GM19372 (cell line): ENCODE data around the gene ANGPTL4.
"Not testable (repeated sequence)": the region's sequence is repeated elsewhere in the genome, so short reads cannot be mapped to it uniquely, and the experiment has no call there.

Source experiments
- ATAC-seq: cut with Tn5 transposase; IDR thresholded peaks from one replicate; pipeline ENCODE4 v1.9.1; 2021; ENCODE audit warnings: mild to moderate bottlenecking, low read depth, moderate library complexity; ENCODE audit not compliant: unreplicated experiment

The ANGPTL4 gene

DNA sequence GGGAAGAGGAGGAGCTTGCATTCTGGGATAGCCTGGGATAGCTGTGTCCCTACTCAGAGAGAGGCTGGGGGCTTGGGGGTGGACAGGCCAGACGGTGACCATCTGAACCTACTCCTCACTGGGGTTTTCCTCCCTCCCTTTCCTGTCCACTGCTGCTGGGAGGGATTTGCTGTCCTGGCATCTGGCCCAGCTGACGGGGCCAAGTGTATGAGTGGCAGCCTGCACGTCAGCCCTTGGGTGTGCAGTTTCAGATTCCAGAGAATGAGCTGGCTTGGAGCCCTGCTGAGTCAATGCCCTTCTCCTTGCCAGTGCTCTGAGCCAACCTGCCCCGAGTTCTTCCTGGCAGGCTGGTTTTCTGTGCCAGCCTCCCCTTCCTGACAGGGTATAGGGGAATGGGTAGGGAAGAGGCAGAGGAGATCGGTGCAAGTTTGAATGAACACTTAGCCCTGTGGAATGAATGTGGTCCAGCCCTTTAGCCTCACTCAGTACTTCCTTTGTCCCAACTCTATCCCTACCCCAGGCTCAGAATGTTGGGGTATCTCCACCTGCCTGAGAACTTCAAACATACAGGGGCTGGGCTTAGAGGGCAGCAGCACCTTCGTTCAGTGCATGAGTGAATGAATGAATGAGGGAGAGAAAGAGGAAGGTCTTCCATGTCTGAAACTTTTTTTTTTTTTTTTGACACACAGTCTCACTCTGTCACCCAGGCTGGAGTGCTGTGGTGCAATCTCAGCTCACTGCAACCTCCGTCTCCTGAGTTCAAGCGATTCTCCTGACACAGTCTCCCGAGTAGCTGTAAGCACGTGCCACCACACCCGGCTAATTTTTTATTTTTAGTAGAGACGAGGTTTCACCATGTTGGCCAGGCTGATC, 1.8 kb upstream of the ANGPTL4 start:
- ATAC-seq = no peak

DNA sequence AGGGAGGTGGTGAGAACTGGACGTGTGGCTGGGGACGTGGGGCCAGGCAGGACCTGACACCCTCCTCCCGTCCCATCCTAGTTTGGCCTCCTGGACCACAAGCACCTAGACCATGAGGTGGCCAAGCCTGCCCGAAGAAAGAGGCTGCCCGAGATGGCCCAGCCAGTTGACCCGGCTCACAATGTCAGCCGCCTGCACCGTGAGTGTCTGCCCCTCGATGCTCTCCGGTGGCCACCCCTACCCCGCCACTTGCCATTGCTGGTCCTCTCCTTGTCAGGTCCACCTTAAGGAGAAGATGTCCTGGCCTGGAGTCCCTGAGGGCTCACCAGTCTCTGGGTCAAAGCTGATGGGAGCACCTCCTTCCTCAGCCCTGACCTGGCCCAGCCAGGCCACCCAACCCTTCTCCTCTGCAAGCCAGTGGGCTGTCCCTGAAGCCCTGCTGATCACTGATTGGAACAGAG, 2.2 kb downstream of the ANGPTL4 start:
- no peak for ATAC-seq

DNA sequence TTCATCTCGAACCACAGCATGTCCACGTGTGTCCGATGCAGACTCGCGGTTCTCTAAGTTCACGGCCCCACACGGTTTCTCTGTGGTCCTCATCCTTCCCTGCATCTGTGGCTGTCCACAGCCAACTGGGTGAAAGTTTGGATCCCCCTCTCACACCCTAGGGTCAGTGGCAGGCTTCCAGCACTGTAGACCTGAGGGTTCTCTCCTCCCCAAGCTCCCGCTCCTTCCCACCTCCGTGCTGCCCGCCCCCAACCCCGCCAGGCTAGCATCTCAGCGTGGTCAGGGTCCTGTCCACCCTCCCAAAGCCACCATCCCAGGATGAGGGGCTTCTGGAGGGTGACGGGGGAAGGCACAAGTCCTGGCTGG, 3.0 kb downstream of the ANGPTL4 start:
- ATAC-seq = no peak

DNA sequence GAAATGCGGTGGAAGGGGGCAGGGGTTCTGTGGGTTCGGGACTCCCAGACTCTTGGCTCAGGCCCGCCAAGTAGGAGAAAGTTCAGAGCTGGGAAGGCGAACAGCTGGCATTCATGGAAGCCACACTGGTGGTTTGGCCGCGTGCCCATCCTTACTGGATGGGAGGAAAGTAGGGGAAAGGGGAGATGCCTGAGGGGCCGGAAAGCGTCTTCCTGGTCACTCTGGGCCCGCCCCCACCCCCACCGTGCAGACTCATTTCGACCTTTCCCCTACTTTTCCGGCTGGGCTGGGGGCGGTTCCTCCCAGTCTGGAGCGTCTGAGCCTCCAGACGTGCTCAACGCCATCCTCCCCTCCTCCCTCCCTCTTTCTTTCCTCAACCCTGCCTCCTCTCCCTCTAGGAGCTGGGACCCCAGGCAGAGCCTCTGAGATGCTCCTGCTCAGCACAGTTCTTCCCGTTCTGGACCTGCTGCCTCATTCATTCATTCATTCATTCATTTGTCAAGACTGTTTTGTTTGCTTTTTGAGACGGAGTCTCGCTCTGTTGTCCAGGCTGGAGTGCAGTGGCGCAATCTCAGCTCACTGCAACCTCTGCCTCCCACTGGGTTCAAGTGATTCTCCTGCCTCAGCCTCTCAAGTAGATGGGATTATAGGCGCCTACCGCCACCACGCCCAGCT, 3.5 kb downstream of the ANGPTL4 start:
- no peak for ATAC-seq

DNA sequence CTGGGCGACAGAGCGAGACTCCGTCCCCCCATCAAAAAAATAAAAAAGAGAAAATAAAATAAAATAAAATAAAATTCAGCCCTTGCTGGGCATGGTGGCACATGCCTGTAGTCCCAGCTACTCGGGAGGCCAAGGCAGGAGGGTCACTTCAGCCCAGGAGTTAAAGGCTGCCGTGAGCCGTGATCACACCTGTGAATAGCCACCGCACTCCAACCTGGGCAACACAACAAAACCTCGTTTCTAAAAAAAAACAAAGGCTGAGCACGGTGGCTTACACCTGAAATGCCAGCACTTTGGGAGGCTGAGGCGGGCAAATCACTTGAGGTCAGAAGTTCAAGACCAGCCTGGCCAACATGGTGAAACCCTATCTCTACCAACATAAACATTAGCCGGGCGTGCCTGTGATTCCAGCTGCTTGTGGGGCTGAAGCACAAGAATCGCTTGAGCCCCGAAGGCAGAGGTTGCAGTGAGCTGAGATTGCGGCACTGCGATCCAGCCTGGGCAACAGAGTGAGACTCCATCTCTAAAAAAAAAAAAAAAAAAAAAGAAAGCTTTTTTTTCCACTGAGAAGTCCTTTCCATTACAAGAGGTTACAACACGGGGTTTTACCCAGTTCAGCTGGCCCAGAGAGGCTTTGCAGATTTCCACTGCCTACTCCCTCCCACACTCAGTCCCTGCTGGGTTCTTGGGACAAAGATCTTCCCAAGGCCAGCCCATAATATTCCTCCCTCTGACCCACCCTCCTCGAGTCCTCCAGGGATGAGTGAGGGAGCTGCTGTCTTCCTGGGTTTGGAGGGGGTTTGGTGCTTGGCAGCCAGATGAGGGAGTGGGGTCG, 6.4 kb downstream of the ANGPTL4 start:
- ATAC-seq = no peak

DNA sequence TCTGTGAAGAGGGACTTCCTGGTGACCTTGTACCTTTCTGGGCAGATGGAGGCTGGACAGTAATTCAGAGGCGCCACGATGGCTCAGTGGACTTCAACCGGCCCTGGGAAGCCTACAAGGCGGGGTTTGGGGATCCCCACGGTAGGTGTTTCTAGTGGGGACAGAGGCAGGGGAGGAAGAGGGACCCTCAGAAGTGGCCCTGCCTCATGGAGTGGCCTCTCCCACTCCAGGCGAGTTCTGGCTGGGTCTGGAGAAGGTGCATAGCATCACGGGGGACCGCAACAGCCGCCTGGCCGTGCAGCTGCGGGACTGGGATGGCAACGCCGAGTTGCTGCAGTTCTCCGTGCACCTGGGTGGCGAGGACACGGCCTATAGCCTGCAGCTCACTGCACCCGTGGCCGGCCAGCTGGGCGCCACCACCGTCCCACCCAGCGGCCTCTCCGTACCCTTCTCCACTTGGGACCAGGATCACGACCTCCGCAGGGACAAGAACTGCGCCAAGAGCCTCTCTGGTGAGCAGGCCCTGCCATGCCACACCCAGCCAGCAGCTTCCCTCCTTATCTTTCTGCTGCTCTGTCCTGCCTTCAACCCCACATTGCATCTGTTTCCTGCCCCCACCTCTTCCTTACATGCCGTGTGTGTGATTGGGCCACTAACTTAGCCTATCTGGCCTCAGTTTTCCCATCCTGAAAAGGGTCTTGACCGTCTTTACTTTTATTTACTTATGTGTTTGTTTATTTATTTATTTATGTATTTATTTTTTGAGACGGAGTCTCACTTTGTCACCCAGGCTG, 7.3 kb downstream of the ANGPTL4 start:
- no peak for ATAC-seq

GRCh38 chr19:8373867-8374813, 10.2 kb downstream of the ANGPTL4 start:
- ATAC-seq = no peak

DNA sequence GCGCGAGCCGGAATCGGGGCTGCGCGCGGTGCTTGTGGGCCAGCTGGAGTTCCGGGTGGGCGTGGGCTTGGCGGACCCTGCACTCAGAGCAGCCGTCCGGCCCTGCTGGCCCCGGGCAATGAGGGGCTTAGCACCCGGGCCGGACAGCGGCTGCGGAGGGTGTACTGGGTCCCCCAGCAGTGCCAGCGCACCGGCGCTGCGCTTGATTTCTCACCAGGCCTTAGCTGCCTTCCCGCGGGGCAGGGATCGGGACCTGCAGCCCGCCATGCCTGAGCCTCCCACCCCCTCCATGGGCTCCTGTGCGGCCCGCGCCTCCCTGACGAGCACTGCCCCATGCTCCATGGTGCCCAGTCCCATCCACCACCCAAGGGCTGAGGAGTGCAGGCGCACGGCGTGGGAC, 11.8 kb downstream of the ANGPTL4 start:
- ATAC-seq = not testable (repeated sequence)

DNA sequence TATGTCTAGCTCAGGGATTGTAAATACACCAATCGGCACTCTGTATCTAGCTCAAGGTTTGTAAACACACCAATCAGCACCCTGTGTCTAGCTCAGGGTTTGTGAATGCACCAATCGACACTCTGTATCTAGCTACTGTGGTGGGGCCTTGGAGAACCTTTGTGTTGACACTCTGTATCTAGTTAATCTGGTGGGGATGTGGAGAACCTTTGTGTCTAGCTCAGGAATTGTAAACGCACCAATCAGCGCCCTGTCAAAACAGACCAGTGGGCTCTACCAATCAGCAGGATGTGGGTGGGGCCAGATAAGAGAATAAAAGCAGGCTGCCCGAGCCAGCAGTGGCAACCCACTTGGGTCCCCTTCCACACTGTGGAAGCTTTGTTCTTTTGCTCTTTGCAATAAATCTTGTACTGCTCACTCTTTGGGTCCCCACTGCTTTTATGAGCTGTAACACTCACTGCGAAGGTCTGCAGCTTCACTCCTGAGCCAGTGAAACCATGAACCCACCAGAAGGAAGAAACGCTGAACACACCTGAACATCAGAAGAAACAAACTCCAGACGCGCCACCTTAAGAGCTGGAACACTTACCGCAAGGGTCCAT, 12.5 kb downstream of the ANGPTL4 start:
- ATAC-seq = not testable (repeated sequence)

- ATAC-seq = no peak
Observed at GRCh38 chr19:8377598-8377997, 13.6 kb downstream of the ANGPTL4 start.

DNA sequence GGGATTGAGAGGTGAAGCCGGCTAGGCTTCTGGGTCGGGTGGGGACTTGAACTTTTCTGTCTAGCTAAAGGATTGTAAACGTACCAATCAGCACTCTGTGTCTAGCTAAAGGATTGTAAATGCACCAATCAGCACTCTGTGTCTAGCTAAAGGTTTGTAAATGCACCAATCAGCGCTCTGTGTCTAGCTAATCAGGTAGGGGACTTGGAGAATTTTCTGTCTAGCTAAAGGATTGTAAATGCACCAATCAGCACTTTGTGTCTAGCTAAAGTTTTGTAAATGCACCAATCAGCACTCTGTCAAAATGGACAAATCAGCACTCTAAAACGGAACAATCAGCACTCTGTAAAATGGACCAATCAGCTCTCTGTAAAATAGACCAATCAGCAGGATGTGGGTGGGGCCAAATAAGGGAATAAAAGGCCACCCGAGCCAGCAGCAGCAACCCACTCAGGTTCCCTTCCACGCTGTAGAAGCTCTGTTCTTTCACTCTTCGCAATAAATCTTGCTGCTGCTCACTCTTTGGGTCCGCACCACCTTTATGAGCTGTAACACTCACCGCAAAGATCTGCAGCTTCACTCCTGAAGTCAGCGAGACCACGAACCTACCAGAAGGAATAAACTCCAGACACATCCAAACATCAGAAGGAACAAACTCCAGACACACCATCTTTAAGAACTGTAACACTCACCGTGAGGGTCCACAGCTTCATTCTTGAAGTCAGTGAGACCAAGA, 15.4 kb downstream of the ANGPTL4 start:
- not testable (repeated sequence) for ATAC-seq

GRCh38 chr19:8384569-8384968, 20.6 kb downstream of the ANGPTL4 start:
- ATAC-seq = not testable (repeated sequence)

- ATAC-seq = not testable (repeated sequence)
Observed at GRCh38 chr19:8385103-8385502, 21.1 kb downstream of the ANGPTL4 start.

- not testable (repeated sequence) for ATAC-seq
Observed at GRCh38 chr19:8385566-8385965, 21.6 kb downstream of the ANGPTL4 start.

DNA sequence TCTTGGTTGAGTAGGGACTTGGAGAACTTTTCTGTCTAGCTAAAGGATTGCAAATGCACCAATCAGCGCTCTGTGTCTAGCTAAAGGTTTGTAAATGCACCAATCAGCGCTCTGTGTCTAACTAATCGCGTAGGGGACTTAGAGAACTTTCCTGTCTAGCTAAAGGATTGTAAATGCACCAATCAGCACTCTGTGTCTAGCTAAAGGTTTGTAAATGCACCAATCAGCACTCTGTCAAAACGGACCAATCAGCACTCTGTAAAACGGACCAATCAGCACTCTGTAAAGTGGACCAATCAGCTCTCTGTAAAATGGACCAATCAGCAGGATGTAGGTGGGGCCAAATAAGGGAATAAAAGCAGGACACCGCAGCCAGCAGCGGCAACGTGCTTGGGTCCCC, 22.5 kb downstream of the ANGPTL4 start:
- not testable (repeated sequence) for ATAC-seq

DNA sequence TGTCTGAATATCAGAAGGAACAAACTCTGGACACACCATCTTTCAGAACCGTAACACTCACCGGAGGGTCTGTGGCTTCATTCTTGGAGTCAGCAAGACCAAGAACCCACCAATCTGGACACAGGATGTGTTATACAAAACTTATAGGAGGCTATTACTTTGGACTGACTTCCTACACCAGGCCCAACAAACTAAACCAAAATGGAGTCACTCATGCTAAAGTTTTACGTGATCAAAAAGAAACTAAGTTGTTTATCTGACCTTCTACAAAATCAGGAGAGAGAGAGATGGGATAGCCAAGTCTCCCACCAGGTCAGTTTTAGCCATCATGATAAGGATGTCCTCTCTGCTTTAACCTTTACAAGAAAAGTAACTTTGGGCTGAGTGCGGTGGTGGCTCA, 23.0 kb downstream of the ANGPTL4 start:
- no peak for ATAC-seq

DNA sequence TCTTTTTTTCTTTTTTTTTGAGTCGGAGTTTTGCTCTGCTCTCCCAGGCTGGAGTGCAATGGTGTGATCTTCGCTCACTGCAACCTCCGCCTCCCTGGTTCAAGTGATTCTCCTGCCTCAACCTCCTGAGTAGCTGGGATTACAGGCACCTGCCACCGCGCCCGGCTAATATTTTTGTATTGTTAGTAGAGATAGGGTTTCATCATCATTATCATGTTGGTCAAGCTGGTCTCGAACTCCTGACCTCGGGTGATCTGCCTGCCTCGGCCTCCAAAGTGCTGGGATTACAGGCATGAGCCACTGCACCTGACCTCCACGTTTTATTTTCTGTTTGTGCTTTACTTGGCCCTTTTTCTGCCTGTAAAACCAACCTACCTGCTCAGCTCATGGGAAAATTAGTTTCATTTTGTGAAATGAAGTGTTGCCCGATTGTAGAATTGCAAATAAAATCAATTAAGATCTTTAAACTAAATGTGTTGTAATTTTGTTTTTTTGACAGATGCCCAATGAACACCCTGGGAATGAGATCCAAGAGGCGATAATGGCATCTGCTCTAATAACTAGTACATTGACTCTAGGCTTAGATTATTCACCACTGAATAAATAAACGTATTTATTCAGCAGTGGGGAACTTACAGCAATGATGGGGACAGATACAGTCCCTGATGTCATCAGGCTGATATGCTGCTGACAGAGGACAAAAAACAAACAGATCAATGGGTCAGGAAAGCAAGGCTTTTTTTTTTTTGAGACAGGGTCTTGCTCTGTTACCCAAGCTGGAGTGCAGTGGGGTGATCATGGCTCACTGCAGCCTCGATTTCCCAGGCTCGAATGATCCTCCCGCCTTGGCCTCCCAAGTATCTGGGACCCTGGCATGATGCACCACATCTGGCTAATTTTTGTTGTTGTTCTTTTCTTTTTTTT, 24.0 kb downstream of the ANGPTL4 start:
- no peak for ATAC-seq
